H4 (cell line): ENCODE measurements around the gene PRAMEF11. TPM values are rescaled to one million over a fixed set of nuclear protein-coding genes. Genes with fewer than 3 reads are reported as not detected.

Source experiments
- DNase-seq: peaks from one replicate; pipeline ENCODE4 v3.0.0-alpha.2; 2015; ENCODE audit warnings: low spot score
- total RNA-seq: library from RNA; depleted of rRNA; stranded (reverse); fragments of >200 nt; shearing (Covaris generic); gene quantifications from 2 replicates; pipeline ENCODE4 v1.2.3, GENCODE V29; 2014; rRNA removed

Gene PRAMEF11
- total RNA-seq, 1 experiment from 2014 or later, result not detected

DNA sequence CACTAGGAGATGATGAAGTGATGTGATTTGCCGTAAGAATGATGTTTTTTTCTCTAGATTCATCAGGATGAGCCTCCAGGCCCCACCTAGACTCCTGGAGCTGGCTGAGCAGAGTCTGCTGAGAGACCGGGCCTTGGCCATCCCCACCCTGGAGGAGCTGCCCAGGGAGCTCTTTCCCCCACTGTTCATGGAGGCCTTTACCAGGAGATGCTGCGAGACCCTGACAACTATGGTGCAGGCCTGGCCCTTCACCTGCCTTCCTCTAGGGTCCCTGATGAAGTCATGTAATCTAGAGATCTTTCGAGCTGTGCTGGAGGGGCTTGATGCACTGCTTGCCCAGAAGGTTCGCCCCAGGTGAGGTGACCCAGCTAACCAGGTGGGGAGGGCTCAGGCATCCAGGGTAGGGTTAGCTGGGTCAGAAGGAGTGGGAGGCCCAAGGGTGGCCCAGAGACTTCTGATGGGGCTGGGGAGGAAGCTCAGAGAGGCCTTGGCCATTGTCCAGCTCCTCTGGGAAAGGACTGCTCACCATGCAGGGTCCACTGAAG, 56.3 kb downstream of the PRAMEF11 start:
- no peak for DNase-seq

Other genes starting within 250 kb of the PRAMEF11 start
- gene DHRS3, start 213.2 kb downstream of the PRAMEF11 start, total RNA-seq, result 38.1 and 43.1 TPM in 2 replicates
- not detected in 2 replicates for gene AADACL4, start 187.3 kb downstream of the PRAMEF11 start, total RNA-seq
- gene AADACL3, start 115.3 kb downstream of the PRAMEF11 start, total RNA-seq, result not detected in 2 replicates
- gene CFAP107, start 85.2 kb downstream of the PRAMEF11 start, total RNA-seq, result not detected in 2 replicates
- not detected in 2 replicates for gene PRAMEF12, start 57.7 kb downstream of the PRAMEF11 start, total RNA-seq
- gene PRAMEF1, start 40.0 kb downstream of the PRAMEF11 start, total RNA-seq, result not detected in 2 replicates
- gene HNRNPCL1, start 17.3 kb upstream of the PRAMEF11 start, total RNA-seq, result not detected in 2 replicates
- not detected in 2 replicates for gene PRAMEF2, start 25.7 kb upstream of the PRAMEF11 start, total RNA-seq
- gene PRAMEF4, start 54.8 kb upstream of the PRAMEF11 start, total RNA-seq, result not detected in 2 replicates
- not detected in 2 replicates for gene PRAMEF10, start 66.9 kb upstream of the PRAMEF11 start, total RNA-seq
- gene PRAMEF7, start 85.2 kb upstream of the PRAMEF11 start, total RNA-seq, result not detected in 2 replicates
- gene PRAMEF6, start 116.2 kb upstream of the PRAMEF11 start, total RNA-seq, result not detected in 2 replicates
- gene PRAMEF27, start 225.2 kb upstream of the PRAMEF11 start, total RNA-seq, result not detected in 2 replicates
- gene HNRNPCL3, start 229.4 kb upstream of the PRAMEF11 start, total RNA-seq, result not detected in 2 replicates
- not detected in 2 replicates for gene PRAMEF25, start 239.4 kb upstream of the PRAMEF11 start, total RNA-seq